ENCODE results near the gene BTBD3. TPM values are rescaled to one million over a fixed set of nuclear protein-coding genes. Genes with fewer than 3 reads are reported as not detected.

BTBD3 gene
- total and polyA plus RNA-seq, 12 donors = 18.2 to 210 (median 49.3) TPM

DNA sequence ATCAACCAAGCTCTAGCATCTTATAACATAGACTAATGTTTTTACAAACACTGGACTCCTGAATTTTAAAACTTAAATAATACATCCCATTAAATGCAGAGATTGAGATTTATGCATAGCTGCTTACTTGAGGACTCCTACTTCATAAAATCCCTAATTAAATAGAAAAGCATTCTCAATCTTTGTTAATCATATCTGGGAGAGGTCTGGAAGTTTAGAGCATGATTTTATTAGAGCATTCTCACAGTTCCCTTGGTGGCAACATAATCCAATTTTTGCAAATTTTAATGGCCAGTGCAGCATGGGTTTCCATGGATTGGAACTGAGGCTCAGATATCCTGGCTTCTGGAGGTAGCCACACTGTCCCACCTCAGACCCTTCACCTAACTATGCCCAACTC, 19.5 kb downstream of the BTBD3 start:
- no peak for DNase-seq
- Histone ChIP-seq H3K4me3 (no peak overlapping the region), H3K9me3 (replicated peaks in 1 of 3) (no peaks in the 10 kb centered on the region), H3K27ac (no peak overlapping the region), H3K27me3 (no peaks in the 10 kb centered on the region), H3K4me1 (replicated peaks in 1 of 2) (no peaks in the 10 kb centered on the region), H3K36me3 (replicated peaks in 1 of 2) (no peaks in the 10 kb centered on the region)
- TF ChIP-seq POLR2A (IDR thresholded peaks at IDR 0.05) = no peak
- TF ChIP-seq, protein P1, sequence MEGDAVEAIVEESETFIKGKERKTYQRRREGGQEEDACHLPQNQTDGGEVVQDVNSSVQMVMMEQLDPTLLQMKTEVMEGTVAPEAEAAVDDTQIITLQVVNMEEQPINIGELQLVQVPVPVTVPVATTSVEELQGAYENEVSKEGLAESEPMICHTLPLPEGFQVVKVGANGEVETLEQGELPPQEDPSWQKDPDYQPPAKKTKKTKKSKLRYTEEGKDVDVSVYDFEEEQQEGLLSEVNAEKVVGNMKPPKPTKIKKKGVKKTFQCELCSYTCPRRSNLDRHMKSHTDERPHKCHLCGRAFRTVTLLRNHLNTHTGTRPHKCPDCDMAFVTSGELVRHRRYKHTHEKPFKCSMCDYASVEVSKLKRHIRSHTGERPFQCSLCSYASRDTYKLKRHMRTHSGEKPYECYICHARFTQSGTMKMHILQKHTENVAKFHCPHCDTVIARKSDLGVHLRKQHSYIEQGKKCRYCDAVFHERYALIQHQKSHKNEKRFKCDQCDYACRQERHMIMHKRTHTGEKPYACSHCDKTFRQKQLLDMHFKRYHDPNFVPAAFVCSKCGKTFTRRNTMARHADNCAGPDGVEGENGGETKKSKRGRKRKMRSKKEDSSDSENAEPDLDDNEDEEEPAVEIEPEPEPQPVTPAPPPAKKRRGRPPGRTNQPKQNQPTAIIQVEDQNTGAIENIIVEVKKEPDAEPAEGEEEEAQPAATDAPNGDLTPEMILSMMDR (IDR thresholded peaks at IDR 0.05) = no peak
- intact Hi-C loops (cut with DNase I) = no loop called here

DNA sequence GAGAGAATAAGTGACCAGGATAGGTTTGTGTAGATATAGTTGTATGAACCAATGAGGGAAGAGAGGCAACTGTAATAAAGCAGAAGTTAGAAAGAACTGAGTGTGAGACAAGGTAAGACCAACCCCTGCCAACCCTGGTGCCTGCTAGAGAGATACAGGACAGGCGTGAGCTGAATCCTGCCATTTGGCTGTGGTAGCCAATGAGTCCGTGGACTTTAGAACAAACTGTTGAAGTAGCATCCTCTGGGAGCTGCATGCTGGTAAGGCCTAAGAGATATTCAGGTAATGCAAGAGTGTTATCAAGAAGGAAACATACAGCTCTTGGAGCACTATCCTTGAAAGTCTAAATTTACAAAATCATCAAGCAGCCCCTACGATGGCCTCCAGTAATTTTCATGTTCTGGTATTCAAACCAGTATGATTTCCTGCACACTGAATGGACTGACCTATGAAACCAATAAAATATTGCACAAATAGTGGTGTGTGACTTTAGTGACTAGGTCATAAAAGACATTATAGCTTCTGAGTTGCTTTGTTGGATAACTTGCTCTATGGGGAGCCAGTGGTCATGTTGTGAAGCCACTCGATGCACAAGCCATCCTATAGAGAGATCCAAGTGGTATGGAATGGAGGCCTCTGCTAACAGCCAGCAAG, 24.0 kb downstream of the BTBD3 start:
- H3K4me3 ChIP-seq = no peak overlapping the region
- no peaks in the 10 kb centered on the region for H3K4me1 ChIP-seq (replicated peaks in 1 of 2)
- no peak for DNase-seq
- TF ChIP-seq, protein P1 (IDR thresholded peaks at IDR 0.05) = no peak
- no peak for TF ChIP-seq POLR2A (IDR thresholded peaks at IDR 0.05)
- H3K36me3 ChIP-seq (replicated peaks in 1 of 2) = no peaks in the 10 kb centered on the region
- H3K27me3 ChIP-seq = no peaks in the 10 kb centered on the region
- WGBS, 4 donors = 91 to 96% (median 94%) methylated on average over 4 of the region's 4 CpGs
- H3K27ac ChIP-seq = no peak overlapping the region
- no peaks in the 10 kb centered on the region for H3K9me3 ChIP-seq (replicated peaks in 1 of 3)
- intact Hi-C loops (cut with DNase I) = no loop called here

DNA sequence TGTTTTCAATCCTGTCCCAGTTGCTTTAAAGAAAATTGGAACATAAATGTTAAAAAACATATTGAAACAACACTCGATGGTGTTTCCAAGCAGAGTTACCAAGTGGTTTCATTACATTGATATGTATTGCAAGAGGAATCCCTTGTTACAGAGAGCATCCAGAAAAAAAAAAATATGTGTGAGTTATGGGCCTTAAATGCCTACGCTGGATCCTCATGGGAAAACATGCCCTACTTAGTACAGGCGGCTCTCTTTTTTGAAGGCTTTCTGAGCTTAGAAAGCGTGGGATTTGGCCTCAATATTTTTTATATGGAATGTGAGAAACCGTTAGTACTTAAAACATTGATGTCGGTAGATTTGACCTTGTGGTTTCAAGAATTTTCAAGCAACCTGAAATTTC, 26.1 kb downstream of the BTBD3 start:
- Histone ChIP-seq H3K4me1 (replicated peaks in 1 of 2) (no peaks in the 10 kb centered on the region), H3K9me3 (replicated peaks in 1 of 3) (no peaks in the 10 kb centered on the region), H3K27ac (no peak overlapping the region), H3K27me3 (no peaks in the 10 kb centered on the region), H3K36me3 (replicated peaks in 1 of 2) (no peaks in the 10 kb centered on the region), H3K4me3 (no peak overlapping the region)
- TF ChIP-seq, protein P1 (IDR thresholded peaks at IDR 0.05) = no peak
- TF ChIP-seq POLR2A (IDR thresholded peaks at IDR 0.05) = no peak
- intact Hi-C loops (cut with DNase I) = no loop called here
- WGBS, 4 donors = 87 to 94% (median 91%) methylated on average over 6 of the region's 6 CpGs
- no peak for DNase-seq

DNA sequence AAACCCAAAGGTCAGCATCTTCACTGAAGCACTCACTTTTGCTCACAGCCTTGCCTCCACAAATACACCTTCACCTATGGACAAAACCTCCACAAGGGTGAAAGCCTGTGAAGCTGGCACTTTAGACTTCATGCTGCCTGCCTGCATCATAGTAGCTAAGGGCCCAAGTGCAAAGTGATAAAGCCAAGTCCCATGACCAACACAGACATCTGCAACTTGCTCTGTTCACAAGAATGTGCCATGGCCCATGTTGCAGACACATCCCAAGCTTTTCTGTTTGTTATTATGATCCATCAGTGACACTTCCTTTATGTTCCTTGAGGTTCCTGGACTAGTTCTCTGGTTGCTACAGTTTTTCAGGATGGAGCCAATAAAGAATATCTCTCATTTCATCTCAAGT, 31.1 kb downstream of the BTBD3 start:
- intact Hi-C loops (cut with DNase I) = no loop called here
- H3K36me3 ChIP-seq (replicated peaks in 1 of 2) = no peaks in the 10 kb centered on the region

More for the DNA sequence above, 31.1 kb downstream of the BTBD3 start:
- H3K27me3 ChIP-seq = no peaks in the 10 kb centered on the region
- no peak for TF ChIP-seq POLR2A (IDR thresholded peaks at IDR 0.05)
- TF ChIP-seq, protein P1 (IDR thresholded peaks at IDR 0.05) = no peak
- H3K9me3 ChIP-seq (replicated peaks in 1 of 3) = no peaks in the 10 kb centered on the region
- H3K27ac ChIP-seq = no peak overlapping the region
- DNase-seq = no peak
- H3K4me3 ChIP-seq = no peak overlapping the region
- H3K4me1 ChIP-seq (replicated peaks in 1 of 2) = no peaks in the 10 kb centered on the region

Measured in adrenal gland (tissue), 12 donors.